HUES6 (cell line): ENCODE results near the gene CHI3L2.

Experiments used
- H3K27ac ChIP-seq: 2 replicates; pipeline ENCODE4 v1.7.0; 2013; ENCODE audit warnings: low read depth, mild to moderate bottlenecking, low read length, inconsistent platforms
- H3K27me3 ChIP-seq: 2 replicates; pipeline ENCODE4 v1.6.1; 2013; ENCODE audit warnings: low read length; ENCODE audit not compliant: control insufficient read depth, insufficient read depth
- H3K36me3 ChIP-seq: 2 replicates; pipeline ENCODE4 v1.6.1; 2013; ENCODE audit warnings: low read length; ENCODE audit not compliant: control insufficient read depth, insufficient read depth
- H3K4me1 ChIP-seq: 2 replicates; pipeline ENCODE4 v1.6.1; 2013; ENCODE audit warnings: low read length; ENCODE audit not compliant: control insufficient read depth, insufficient read depth
- H3K4me3 ChIP-seq: 2 replicates; pipeline ENCODE4 v1.5.1; 2013; ENCODE audit warnings: low read depth, low read length
- H3K9ac ChIP-seq: one replicate; pipeline ENCODE4 v1.6.1; 2013; ENCODE audit warnings: mild to moderate bottlenecking, low read length
- H3K9me3 ChIP-seq: 2 replicates; pipeline ENCODE4 v1.6.1; 2013; ENCODE audit warnings: low read depth, low read length; ENCODE audit not compliant: control insufficient read depth, insufficient read depth

The CHI3L2 gene

DNA sequence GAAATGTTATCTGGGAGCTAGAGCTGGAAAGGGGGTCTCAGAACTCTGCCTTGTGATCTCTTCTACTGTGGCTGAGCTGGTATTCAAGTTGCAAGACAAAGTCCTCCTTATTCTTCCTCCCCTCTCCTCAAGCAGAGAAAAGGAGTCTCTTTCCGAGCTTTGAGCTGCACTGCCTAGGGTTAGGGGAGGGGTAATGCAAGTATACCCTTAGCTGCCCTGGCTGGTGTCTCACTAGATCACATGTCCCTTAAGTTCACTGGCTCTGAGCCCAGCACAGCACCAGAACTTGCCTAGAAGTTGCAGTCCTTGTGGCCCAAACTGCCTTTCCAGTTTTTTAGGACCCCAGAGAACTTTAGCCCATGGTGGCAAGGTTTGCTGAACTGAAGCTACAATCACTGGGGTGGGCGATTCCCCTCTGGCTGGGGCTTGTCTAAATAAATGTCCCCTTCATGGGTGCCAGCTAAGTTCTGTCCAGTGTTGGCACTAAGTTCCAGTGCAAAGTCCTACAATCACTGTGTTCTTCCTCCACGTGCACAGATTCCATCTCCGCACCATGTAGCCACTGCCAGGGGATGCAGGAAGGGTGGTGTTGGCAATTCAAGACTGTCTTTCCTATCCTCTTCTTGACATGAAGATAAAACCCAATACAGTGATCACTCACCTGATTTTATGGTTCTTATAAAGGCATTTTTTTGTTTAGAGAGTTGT, 40.4 kb downstream of the CHI3L2 start:
- H3K9me3 ChIP-seq = no peaks in the 10 kb centered on the region
- H3K4me3 ChIP-seq = no peak overlapping the region
- no peaks in the 10 kb centered on the region for H3K36me3 ChIP-seq
- H3K27ac ChIP-seq = no peak overlapping the region
- H3K9ac ChIP-seq = no peak overlapping the region
- peaks cover 12% of the 10 kb centered on the region; the same call in 1 of the 2 replicates for H3K4me1 ChIP-seq
- peaks cover 18% of the 10 kb centered on the region for H3K27me3 ChIP-seq

GRCh38 chr1:111269825-111270406, 42.4 kb downstream of the CHI3L2 start:
- Histone ChIP-seq H3K9me3 (no peaks in the 10 kb centered on the region), H3K27ac (no peak overlapping the region), H3K4me3 (no peak overlapping the region), H3K27me3 (peaks cover 18% of the 10 kb centered on the region), H3K9ac (no peak overlapping the region), H3K36me3 (no peaks in the 10 kb centered on the region), H3K4me1 (peaks cover 12% of the 10 kb centered on the region; the same call in 1 of the 2 replicates)

DNA sequence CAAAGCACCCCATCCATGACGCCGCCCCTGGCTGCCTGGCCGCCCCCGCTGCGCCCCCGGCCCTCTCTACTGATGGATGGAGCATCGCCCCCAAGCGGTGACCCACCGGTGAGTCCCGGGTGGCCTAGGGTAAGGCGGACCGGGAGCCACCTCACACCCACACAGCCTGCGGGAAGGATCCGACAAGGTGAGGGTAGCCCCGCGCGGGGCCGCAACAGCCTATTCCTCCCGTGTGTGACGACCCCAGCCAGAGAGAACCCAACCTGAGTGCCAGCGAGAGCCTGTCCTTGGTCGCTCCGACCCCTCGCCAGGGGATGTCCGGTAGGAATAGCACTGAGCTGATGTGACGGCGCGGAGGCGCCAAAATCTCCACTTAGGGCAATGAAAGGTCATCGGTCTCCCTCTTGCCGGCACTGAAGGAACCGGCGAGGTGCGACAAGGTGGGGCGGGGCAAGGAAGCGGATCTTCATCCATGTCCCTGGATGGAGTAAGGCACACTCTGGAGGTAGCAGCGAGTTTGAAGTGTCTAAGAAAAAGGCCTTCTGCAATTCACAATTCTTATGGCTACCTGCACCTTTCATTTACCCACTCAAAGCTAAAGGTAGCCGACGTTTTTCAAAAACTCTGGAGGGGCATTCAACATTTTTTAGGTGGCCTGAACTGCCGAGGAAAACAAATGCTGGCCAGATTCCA, 43.4 kb downstream of the CHI3L2 start:
- no peaks in the 10 kb centered on the region for H3K9me3 ChIP-seq
- H3K4me1 ChIP-seq = peaks cover 12% of the 10 kb centered on the region; the same call in 1 of the 2 replicates
- peaks cover 18% of the 10 kb centered on the region for H3K27me3 ChIP-seq
- no peak overlapping the region for H3K9ac ChIP-seq
- H3K27ac ChIP-seq = no peak overlapping the region
- peak overlapping the region; percentile 41 for H3K4me3 ChIP-seq
- H3K36me3 ChIP-seq = no peaks in the 10 kb centered on the region

GRCh38 chr1:111271464-111271801, 43.9 kb downstream of the CHI3L2 start:
- no peak overlapping the region for H3K9ac ChIP-seq
- H3K9me3 ChIP-seq = no peaks in the 10 kb centered on the region
- H3K27me3 ChIP-seq = peaks cover 18% of the 10 kb centered on the region
- no peaks in the 10 kb centered on the region for H3K36me3 ChIP-seq
- peak overlapping the region; percentile 41; the same call in 1 of the 2 replicates for H3K4me3 ChIP-seq
- H3K4me1 ChIP-seq = peaks cover 12% of the 10 kb centered on the region; the same call in 1 of the 2 replicates
- no peak overlapping the region for H3K27ac ChIP-seq

DNA sequence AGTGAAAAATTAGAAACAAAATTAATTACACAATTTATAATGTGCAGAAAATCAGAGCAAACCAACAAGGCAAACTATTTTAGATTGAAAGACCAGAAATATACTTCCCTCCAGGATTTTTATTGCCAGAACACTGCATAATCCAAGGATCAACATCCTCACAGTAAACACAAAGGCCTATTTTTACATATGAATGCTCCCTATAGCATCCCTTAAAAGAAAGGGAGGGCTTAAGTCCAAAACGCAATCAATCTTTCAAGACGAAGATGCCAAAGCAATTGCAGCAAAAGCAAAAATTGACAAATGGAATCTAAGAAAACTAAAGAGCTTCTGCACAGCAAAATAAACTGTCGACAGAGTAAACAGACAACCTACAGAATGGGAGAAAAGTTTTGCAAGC, 44.6 kb downstream of the CHI3L2 start:
- Histone ChIP-seq H3K9me3 (peaks cover 3% of the 10 kb centered on the region; the same call in 1 of the 2 replicates), H3K9ac (no peak overlapping the region), H3K36me3 (no peaks in the 10 kb centered on the region), H3K27me3 (peaks cover 18% of the 10 kb centered on the region), H3K27ac (no peak overlapping the region), H3K4me3 (no peak overlapping the region), H3K4me1 (peaks cover 12% of the 10 kb centered on the region; the same call in 1 of the 2 replicates)

DNA sequence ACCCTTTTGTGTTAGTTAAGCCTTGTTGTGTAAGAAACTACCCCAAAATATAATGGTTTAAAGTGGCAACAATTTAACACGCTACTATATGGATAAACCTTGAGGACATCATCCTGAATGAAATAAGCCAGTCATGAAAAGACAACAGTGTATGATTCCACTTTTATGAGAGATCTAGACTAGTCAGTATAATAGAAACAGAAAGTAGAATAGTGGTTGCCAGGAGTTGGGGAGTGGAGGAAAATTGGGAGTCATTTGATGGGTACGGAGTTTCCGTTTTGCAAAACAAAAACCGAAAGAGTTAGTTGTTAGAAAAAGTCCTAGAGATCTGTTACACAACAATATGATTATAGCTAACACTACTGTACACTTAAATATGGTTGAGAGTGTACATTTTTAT, 47.1 kb downstream of the CHI3L2 start:
- no peak overlapping the region for H3K27ac ChIP-seq
- H3K36me3 ChIP-seq = no peaks in the 10 kb centered on the region
- H3K9me3 ChIP-seq = peaks cover 7% of the 10 kb centered on the region; the same call in 1 of the 2 replicates
- no peak overlapping the region for H3K9ac ChIP-seq
- H3K4me1 ChIP-seq = peaks cover 12% of the 10 kb centered on the region; the same call in 1 of the 2 replicates
- no peak overlapping the region for H3K4me3 ChIP-seq
- peaks cover 18% of the 10 kb centered on the region for H3K27me3 ChIP-seq

GRCh38 chr1:111275079-111275478, 47.6 kb downstream of the CHI3L2 start:
- peaks cover 14% of the 10 kb centered on the region for H3K27me3 ChIP-seq
- H3K27ac ChIP-seq = no peak overlapping the region
- H3K9ac ChIP-seq = no peak overlapping the region
- peaks cover 12% of the 10 kb centered on the region; the same call in 1 of the 2 replicates for H3K4me1 ChIP-seq
- H3K9me3 ChIP-seq = peaks cover 7% of the 10 kb centered on the region; the same call in 1 of the 2 replicates
- no peaks in the 10 kb centered on the region for H3K36me3 ChIP-seq
- H3K4me3 ChIP-seq = no peak overlapping the region

DNA sequence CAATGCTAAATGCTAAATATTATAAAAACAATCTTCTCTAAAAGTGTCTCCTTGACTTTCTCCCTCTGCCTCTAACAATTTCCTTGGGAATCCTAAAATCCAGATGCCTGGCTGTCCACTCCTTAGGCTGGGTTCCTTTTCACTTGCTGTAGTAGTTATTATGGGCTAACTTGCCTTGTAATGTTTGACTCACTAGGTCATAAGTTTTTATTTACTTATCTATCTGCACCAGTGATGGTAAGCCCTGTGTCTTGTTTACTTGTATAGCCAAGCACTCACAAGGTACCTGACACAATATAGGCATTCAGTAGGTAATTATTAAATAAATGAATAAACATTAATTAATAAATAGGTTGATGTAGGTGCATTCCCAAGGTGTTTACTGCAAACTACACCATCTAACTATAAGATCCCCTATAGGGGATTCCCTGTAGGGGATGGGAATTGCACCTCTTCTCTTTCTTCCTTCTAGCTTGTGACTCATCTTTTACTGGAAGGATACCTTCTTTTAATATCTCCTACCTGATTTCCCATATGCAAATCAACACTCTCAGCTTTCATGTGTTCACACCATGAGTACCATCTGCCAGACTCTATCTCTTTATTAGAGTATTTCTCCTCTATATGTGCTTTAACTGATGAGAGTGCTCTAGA, 48.4 kb downstream of the CHI3L2 start:
- peaks cover 7% of the 10 kb centered on the region; the same call in 1 of the 2 replicates for H3K9me3 ChIP-seq
- H3K9ac ChIP-seq = no peak overlapping the region
- peaks cover 11% of the 10 kb centered on the region; the same call in 1 of the 2 replicates for H3K4me1 ChIP-seq
- peaks cover 8% of the 10 kb centered on the region for H3K27me3 ChIP-seq
- no peak overlapping the region for H3K4me3 ChIP-seq
- no peaks in the 10 kb centered on the region for H3K36me3 ChIP-seq
- no peak overlapping the region for H3K27ac ChIP-seq

DNA sequence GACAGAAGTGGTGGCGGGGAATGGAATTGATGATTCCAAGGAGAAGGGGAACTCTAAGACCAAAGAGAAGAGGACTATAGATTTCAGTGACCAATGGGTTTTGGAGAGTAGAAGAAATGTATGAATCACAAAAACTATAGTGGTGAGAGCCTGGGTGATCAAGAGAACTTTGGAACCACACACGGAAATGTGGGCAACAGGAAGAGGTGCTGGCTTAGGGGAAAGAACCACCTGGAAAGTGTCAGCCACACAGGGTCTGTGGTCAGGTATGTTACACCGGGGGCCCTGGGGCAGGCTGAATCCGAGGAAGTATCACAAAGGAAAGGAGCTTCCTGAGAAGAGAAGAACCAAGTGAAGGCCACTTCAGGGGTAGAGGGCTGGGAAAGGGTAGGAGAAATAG, 51.6 kb downstream of the CHI3L2 start:
- Histone ChIP-seq H3K27me3 (no peaks in the 10 kb centered on the region), H3K36me3 (no peaks in the 10 kb centered on the region), H3K27ac (no peak overlapping the region), H3K4me1 (no peaks in the 10 kb centered on the region; the same call in 1 of the 2 replicates), H3K9ac (no peak overlapping the region), H3K4me3 (no peak overlapping the region), H3K9me3 (peaks cover 7% of the 10 kb centered on the region; the same call in 1 of the 2 replicates)

DNA sequence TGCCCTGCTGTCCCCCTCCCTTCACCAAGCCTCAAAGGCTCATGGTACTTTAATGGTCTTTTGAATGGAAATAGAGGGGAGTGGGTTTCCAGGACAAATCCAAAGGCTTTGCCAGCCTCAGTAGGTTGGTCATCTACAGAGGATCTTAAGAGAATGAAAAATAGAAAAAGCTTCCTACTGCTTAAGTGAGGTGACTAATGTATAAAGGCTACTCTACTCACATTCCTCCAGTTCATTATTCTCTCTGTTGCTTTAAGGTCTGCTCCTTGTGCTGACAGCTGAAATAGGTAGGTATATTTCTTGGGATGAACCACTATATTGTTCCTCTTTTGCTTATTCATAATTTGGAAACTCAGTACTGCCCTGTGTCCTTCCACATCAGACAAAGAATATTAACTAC, 52.8 kb downstream of the CHI3L2 start:
- no peak overlapping the region for H3K4me3 ChIP-seq
- peaks cover 7% of the 10 kb centered on the region; the same call in 1 of the 2 replicates for H3K9me3 ChIP-seq
- H3K36me3 ChIP-seq = no peaks in the 10 kb centered on the region
- H3K4me1 ChIP-seq = no peaks in the 10 kb centered on the region; the same call in 1 of the 2 replicates
- no peak overlapping the region for H3K27ac ChIP-seq
- H3K27me3 ChIP-seq = no peaks in the 10 kb centered on the region
- no peak overlapping the region for H3K9ac ChIP-seq
